Measurements from ENCODE around the gene CLIP4.

Gene CLIP4

DNA sequence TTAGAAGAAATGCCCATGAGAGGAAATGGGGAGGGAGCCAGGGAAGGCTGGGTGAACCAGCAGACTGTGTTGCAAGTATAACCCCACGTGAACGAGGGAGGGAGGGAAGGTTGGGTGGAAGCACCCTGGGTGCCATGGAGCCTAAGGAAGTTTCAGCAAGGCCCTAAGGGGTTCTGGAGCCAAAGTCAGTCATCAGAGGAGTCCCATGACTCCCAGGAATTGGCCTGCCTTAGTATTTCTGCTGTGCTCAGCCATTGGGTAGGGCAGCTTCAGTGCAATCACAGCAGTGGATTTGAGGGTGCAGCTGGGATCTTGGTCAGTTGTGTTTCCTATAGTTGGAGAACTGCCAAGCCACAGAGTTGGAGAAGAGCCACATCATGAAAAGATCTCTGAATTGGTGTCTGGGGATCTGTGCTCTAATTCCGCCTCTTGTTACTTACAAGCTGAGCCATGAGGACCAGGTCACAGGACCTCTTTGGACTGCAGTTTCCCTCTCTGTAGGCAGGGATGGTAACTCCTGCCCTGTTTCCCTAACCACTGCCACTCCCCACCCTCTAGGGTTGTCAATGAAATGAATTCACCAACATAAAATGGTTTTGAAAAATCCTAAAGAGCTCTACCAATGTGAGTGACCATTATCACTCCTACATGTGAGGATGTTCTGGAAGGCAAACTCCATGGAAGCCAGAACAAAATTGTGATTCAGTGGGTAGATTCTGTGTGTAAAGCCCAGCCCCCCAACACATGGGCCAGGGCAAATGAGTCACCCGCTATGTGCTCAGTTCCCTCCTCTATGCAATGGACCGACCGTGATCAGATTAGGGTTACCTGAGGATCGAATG, 108.9 kb downstream of the CLIP4 start:
- DNase-seq, result no peak

DNA sequence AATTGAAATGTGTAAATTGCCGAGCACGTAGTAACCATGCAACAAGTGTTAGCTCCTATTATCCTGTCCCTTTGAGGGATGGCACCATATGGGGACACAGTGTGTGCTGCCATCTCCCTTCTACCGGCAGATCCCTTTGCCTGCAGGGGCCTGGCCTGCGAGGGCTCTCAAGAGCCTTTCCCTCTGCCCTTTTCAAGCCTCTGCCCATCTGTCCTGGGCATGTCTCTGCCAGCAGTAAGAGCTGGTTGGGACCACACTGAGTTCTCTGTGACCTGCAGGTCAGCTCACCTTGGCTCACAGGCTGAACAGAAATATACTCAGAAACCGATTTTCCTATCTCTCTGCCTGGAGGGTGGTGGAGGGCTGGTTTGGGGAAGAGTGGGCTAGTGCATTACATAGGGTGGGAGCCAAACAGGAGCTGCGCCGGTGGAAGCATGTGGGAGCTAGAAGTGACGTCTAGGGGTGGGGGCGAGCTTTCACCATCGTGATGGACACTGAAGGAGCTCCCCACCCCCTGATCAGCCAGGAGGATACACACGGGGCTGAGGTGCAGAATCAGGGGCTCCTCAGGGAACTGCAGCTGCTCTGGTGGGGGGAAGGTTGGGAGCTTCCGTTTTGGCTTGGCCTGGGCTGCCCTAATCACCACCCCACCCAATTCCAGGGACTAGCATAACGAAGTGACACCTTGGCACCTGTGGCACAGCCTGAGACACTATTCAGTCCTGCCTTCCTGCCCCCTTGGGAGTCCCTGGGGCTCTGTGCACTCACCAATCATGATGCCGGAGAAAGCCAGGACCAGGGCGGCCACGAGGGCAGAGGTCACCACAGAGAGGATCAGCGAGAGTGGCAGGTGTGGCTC, 109.7 kb downstream of the CLIP4 start:
- DNase-seq, result no peak

DNA sequence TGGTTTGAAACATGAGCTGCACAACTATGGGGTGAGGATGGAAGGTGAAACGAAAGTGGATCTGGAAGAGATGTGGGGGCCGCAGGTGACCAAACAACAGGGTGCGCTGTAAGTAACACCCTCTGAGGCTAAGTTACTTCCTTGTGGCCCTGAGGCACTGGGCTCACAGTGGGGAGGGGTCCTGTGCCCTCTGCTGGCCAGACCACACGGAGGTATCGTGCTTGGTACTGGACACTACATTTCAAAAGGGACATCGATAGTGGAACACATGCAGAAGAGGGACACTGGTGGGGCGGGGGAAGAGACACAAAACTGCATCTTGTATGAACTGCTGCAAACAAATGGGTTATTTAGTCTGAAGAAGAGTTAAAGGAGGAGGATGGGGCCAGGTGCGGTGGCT, 110.6 kb downstream of the CLIP4 start:
- DNase-seq, result no peak

GRCh38 chr2:29226375-29226774, 111.2 kb downstream of the CLIP4 start:
- DNase-seq, result no peak

- DNase-seq, result no peak
Measured at GRCh38 chr2:29226808-29227207, 111.6 kb downstream of the CLIP4 start.

DNA sequence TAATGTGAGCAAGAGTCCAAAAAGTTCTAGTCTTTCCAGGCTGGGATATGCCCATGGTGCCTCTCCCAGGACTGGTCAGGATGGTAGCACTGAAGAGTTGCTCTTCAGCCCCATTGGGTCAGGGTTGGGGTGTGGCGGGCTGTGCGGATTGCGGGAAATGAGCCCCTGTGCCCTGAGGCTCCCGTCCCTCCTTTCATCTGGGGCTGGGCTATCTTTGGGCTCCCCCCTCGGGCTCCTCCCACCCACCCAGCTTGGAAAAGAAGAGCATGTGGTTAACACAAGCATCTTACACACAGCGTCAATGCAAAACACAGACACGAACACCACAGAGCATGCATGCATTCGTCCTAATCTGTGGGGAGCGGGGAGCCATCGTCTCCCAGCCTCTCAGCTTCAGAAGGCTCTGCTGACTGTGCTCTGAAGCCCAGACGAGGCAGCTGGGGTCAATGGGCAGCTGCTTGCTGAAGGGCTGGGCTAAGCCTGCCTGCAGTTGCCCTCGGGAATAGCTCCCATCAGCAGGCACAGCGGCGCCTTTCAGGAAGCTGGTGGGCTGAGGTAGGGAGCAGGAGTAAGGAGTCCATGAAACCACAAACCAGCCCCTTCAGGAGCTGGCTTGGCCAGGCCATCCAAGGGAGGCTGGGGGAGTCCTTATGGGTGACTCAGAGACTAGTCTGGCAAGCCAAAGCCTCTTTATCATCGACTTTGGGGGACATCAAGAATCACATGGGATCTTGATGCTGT, 112.9 kb downstream of the CLIP4 start:
- DNase-seq, result no peak

GRCh38 chr2:29228947-29229346, 113.7 kb downstream of the CLIP4 start:
- DNase-seq, result no peak

DNA sequence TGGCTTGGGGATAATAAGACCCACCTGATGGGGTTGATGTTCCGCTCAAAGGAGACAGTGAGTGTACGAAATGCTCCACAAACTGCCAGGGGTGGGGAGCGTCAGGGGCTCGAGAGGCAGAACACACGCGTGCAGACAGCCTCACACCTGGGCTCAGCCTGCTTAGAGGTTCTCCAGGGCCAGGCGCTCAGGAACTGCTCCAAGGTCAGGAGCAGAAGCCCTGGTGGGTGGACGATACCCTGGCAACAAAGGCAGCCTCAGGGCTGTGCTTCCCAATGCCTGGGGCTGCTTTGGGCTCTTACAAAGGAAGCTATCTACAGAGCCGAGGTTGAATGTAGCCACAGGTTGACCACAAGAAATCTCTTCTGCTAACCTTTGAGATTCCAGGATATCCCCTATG, 114.4 kb downstream of the CLIP4 start:
- no peak for DNase-seq

- DNase-seq, result no peak
Measured at GRCh38 chr2:29232041-29232440, 116.8 kb downstream of the CLIP4 start.

DNA sequence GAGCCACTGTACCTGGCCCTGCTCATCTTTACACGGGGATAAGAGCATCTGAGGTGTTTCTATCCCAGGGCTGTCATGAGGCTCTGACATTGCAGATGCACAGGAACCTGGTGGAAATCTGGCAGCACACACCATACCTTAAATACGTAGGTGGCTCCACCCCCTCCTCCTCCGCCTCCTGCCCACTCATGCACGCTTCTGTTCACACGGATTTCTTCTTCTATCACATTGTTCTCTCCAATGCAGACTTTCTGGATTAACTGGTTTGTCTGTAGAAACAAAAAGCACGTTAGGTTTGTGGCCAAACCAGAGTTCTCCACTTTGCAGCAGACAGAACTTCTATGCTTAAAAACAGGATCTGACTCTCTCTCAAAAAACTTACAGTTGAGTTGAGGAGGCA, 118.2 kb downstream of the CLIP4 start:
- no peak for DNase-seq

DNA sequence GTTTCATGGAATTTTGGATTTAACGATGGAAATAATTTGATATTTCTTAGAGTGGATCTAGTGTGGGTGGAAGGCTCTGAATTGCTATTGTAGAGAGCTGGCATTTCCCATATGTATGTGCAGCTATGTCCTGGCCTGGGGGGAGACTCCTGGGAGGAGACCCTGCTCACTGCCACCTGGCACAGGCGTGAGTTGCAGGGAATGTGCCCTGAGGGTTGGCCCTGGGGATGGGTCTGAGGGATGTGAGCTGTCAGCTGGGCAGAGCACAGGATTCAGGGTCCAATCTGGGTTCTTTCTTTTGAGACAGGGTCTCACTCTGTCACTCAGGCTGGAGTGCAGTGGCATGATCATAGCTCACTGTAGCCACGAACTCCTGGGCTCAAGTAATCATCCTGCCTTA, 120.2 kb downstream of the CLIP4 start:
- no peak for DNase-seq

GRCh38 chr2:29236074-29236473, 120.9 kb downstream of the CLIP4 start:
- no peak for DNase-seq

DNA sequence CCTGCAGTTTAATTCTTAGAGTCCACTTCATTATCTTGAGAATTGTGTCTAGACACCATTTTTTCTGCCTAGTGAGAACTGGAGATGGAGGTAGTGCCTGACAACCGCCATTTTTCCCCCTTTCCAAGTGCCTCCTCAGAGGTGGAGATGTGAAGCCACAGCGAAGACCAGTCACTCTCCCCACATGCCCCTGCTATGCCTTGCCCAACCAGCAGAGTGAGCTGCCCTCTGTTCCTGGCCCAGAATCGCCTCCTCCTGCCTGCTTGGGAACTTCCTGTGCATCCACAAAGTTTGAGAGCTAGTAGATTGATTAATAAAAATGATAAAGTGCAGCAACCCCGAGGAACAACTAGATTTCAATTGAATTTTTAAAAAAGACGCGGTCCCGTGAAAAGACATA, 123.3 kb downstream of the CLIP4 start:
- DNase-seq, result no peak
